CD14-positive monocyte (primary cell): ENCODE data around the gene AP4E1. TPM values are rescaled to one million over a fixed set of nuclear protein-coding genes. Genes with fewer than 3 reads are reported as not detected.

ENCODE experiments used
- DNase-seq, 3 donors: peaks; one replicate each; pipeline ENCODE4 v3.0.0-alpha.2; 2011 to 2022
- H2AFZ ChIP-seq: 2 replicates; pipeline ENCODE4 v1.6.0; 2012; ENCODE audit warnings: mild to moderate bottlenecking, low read depth, low read length, inconsistent platforms; ENCODE audit not compliant: insufficient read depth, poor library complexity, severe bottlenecking
- H3K27ac ChIP-seq, 2 donors: 1 replicate in 1 of 2; 2 replicates in 1 of 2; pipeline ENCODE4 v1.5.1; 2012 to 2013; ENCODE audit warnings: low read length in 2 of 2, control low read depth in 1 of 2, inconsistent platforms in 1 of 2, low read depth in 1 of 2, mild to moderate bottlenecking in 1 of 2
- H3K27me3 ChIP-seq, 2 donors: one replicate each; pipeline versions ENCODE4 v1.6.0 to v1.6.1; 2011 to 2013; ENCODE audit warnings: low read length in 2 of 2; ENCODE audit not compliant: control insufficient read depth in 2 of 2, insufficient read depth in 2 of 2
- H3K36me3 ChIP-seq, 2 donors: replicated peaks in 1 of 2; 1 replicate in 1 of 2; 2 replicates in 1 of 2; pipeline versions ENCODE4 v1.5.1 to v1.6.1; 2012 to 2013; ENCODE audit warnings: low read length in 2 of 2, control low read depth in 1 of 2, inconsistent platforms in 1 of 2, mild to moderate bottlenecking in 1 of 2; ENCODE audit not compliant: insufficient read depth in 2 of 2, control insufficient read depth in 1 of 2
- H3K4me1 ChIP-seq, 2 donors: 1 replicate in 1 of 2; 2 replicates in 1 of 2; pipeline versions ENCODE4 v1.5.1 to v1.6.1; 2012 to 2013; ENCODE audit warnings: low read length in 2 of 2, control low read depth in 1 of 2, inconsistent platforms in 1 of 2, mild to moderate bottlenecking in 1 of 2, moderate library complexity in 1 of 2; ENCODE audit not compliant: insufficient read depth in 2 of 2, control insufficient read depth in 1 of 2
- H3K4me2 ChIP-seq: replicated peaks from 2 replicates; pipeline ENCODE3; 2012; ENCODE audit warnings: low read length, moderate library complexity, mild to moderate bottlenecking; ENCODE audit not compliant: poor library complexity, severe bottlenecking; ENCODE audit errors: extremely low read depth
- H3K4me3 ChIP-seq, 3 experiments: fragments of 200-600 bp in 1 of 3; sonication (generic) in 1 of 3; replicated peaks in 1 of 3; 1 replicate in 2 of 3; 2 replicates in 1 of 3; pipeline ENCODE4 v1.5.1; 2011 to 2013; ENCODE audit warnings: low read length in 3 of 3, mild to moderate bottlenecking in 3 of 3, control low read depth in 2 of 3, low read depth in 2 of 3, inconsistent platforms in 1 of 3, moderate library complexity in 1 of 3
- H3K79me2 ChIP-seq: 2 replicates; pipeline ENCODE4 v1.6.0; 2012; ENCODE audit warnings: mild to moderate bottlenecking, control low read depth, inconsistent platforms, low read length, moderate library complexity; ENCODE audit not compliant: insufficient read depth
- H3K9ac ChIP-seq: 2 replicates; pipeline ENCODE4 v1.6.0; 2017; ENCODE audit warnings: low read length, mild to moderate bottlenecking; ENCODE audit not compliant: insufficient read depth, poor library complexity, severe bottlenecking
- H3K9me3 ChIP-seq, 2 donors: replicated peaks in 1 of 2; 1 replicate in 1 of 2; 2 replicates in 1 of 2; pipeline versions ENCODE4 v1.5.1 to v1.6.1; 2012 to 2013; ENCODE audit warnings: low read length in 2 of 2, control low read depth in 1 of 2; ENCODE audit not compliant: control insufficient read depth in 1 of 2, insufficient read depth in 1 of 2
- H4K20me1 ChIP-seq: 2 replicates; pipeline ENCODE4 v1.6.0; 2012; ENCODE audit warnings: mild to moderate bottlenecking, low read length, control low read depth, moderate library complexity; ENCODE audit not compliant: insufficient read depth
- H3K27ac Mint-ChIP-seq, 7 donors: one replicate each; pipeline ENCODE4 v1.8.0; 2020; ENCODE audit warnings: mild to moderate bottlenecking in 7 of 7, mixed read lengths in 7 of 7, moderate library complexity in 6 of 7, inconsistent platforms in 2 of 7
- H3K27me3 Mint-ChIP-seq, 3 donors: one replicate each; pipeline ENCODE4 v1.8.0; 2021 to 2022; ENCODE audit warnings: low read depth in 3 of 3, mild to moderate bottlenecking in 3 of 3, mixed read lengths in 3 of 3, moderate library complexity in 3 of 3, inconsistent platforms in 1 of 3
- H3K36me3 Mint-ChIP-seq, 2 donors: one replicate each; pipeline ENCODE4 v1.8.0; 2020; ENCODE audit warnings: mixed read lengths in 2 of 2, inconsistent platforms in 1 of 2, mild to moderate bottlenecking in 1 of 2
- H3K4me1 Mint-ChIP-seq: one replicate; pipeline ENCODE4 v1.8.0; 2020; ENCODE audit warnings: mild to moderate bottlenecking, mixed read lengths
- H3K4me3 Mint-ChIP-seq, 2 donors: one replicate each; pipeline ENCODE4 v1.8.0; 2020; ENCODE audit warnings: mild to moderate bottlenecking in 2 of 2, mixed read lengths in 2 of 2, moderate library complexity in 1 of 2
- H3K9me3 Mint-ChIP-seq, 7 donors: one replicate each; pipeline ENCODE4 v1.8.0; 2020 to 2022; ENCODE audit warnings: mixed read lengths in 7 of 7, mild to moderate bottlenecking in 6 of 7, moderate library complexity in 6 of 7, inconsistent platforms in 2 of 7
- WGBS: methylation state at CpG from one replicate; pipeline ENCODE4 v1.1.5; 2013; ENCODE audit warnings: missing lambda C conversion rate; ENCODE audit not compliant: insufficient coverage; 5-methylcytosine and 5-hydroxymethylcytosine counted together
- intact Hi-C, 2 donors: fragments of 100-400 bp; cut with micrococcal nuclease; formaldehyde crosslinking; loops; one replicate each; pipeline versions ENCODE4 v1.15.0 to v1.15.1; 2023
- polyA plus RNA-seq, 3 donors: library from polyadenylated mRNA; depleted of rRNA in 1 of 3; unstranded in 2 of 3; stranded (reverse) in 1 of 3; fragments of 300-500 nt in 2 of 3; fragments of >200 nt in 1 of 3; fragmentation: Illumina TruSeq in 2 of 3; gene quantifications; 1 replicate in 2 of 3; 2 replicates in 1 of 3; pipeline ENCODE4 v1.2.3, GENCODE V29; 2012 to 2021
- TF ChIP-seq, protein P1 (sequence below): fragments of 200-600 bp; IDR thresholded peaks from one replicate; pipeline ENCODE4 v1.8.0; 2022; ENCODE audit warnings: antibody characterized with exemption, mild to moderate bottlenecking

AP4E1 gene
- polyA plus RNA-seq, 3 donors: 4.1 to 7.7 (median 5.3) TPM

DNA sequence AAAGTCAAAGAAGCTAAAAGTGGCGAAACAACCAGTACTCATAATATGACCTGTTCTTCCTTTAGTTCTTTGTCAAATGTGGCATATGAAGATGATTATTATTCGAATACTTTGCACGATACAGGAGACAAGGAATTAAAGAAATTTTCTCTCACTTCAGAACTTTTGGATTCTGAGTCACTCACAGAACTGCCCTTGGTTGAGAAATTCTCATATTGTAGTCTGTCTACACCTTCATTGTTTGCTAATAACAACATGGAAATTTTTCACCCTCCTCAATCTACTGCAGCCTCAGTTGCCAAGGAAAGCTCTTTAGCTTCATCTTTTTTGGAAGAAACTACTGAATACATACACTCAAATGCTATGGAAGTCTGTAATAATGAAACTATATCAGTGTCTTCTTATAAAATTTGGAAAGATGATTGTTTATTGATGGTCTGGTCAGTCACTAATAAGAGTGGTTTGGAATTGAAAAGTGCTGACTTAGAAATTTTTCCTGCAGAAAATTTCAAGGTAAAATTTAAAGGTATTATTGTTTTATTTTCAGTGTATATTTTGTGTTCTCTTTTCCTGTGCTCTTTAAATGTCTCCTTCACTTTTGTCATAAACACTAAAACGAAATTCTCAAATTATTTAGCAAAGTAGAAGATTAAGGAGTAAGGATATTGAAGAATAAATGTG, 89.0 kb downstream of the AP4E1 start:
- H3K4me1 ChIP-seq: no peaks in the 10 kb centered on the region
- TF ChIP-seq, protein P1, sequence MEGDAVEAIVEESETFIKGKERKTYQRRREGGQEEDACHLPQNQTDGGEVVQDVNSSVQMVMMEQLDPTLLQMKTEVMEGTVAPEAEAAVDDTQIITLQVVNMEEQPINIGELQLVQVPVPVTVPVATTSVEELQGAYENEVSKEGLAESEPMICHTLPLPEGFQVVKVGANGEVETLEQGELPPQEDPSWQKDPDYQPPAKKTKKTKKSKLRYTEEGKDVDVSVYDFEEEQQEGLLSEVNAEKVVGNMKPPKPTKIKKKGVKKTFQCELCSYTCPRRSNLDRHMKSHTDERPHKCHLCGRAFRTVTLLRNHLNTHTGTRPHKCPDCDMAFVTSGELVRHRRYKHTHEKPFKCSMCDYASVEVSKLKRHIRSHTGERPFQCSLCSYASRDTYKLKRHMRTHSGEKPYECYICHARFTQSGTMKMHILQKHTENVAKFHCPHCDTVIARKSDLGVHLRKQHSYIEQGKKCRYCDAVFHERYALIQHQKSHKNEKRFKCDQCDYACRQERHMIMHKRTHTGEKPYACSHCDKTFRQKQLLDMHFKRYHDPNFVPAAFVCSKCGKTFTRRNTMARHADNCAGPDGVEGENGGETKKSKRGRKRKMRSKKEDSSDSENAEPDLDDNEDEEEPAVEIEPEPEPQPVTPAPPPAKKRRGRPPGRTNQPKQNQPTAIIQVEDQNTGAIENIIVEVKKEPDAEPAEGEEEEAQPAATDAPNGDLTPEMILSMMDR: no peak
- no peaks in the 10 kb centered on the region for H3K9me3 ChIP-seq
- peaks cover 74 to 79% of the 10 kb centered on the region in 2 donors for H3K36me3 Mint-ChIP-seq
- no peak overlapping the region for H3K4me2 ChIP-seq
- DNase-seq: no peak
- H3K27me3 Mint-ChIP-seq: no peaks in the 10 kb centered on the region
- no peak overlapping the region for H3K4me3 ChIP-seq
- no peaks in the 10 kb centered on the region for H3K4me1 Mint-ChIP-seq
- no peaks in the 10 kb centered on the region for H3K27me3 ChIP-seq
- no CpG with 5 or more reads among the region's 4 CpGs for WGBS
- H2AFZ ChIP-seq: no peak overlapping the region
- H3K27ac ChIP-seq: no peak overlapping the region
- no peaks in the 10 kb centered on the region for H4K20me1 ChIP-seq
- H3K9me3 Mint-ChIP-seq: no peaks in the 10 kb centered on the region
- H3K36me3 ChIP-seq: peaks cover 49 to 95% of the 10 kb centered on the region in 2 donors
- intact Hi-C loops: no loop called here
- no peak overlapping the region for H3K27ac Mint-ChIP-seq
- H3K79me2 ChIP-seq: no peaks in the 10 kb centered on the region
- H3K4me3 Mint-ChIP-seq: no peak overlapping the region
- H3K9ac ChIP-seq: no peak overlapping the region

DNA sequence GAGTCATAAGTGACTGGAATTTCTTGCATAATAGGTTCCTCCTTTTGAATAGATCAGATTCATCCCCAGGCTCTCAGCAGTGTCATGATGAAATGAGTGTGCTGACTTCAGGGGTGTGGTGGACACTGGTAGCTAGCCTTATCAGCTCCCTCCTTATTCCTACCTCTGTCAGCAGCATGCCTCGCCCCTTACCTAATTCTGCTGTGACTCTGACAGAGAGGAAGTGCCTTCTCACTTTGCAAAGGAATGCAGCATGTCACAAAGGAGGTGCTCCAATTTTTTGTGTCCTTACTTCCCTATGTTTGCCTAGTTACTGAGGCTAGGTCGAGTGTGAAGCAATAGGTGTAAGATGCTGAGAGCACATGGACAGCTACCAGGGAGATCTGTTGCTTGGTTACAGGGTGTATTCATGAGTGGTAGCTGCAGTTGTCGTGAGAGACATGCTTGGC, 95.6 kb downstream of the AP4E1 start:
- peaks cover 0 to 8% (median 4%) of the 10 kb centered on the region in 7 donors for H3K9me3 Mint-ChIP-seq
- H3K27ac Mint-ChIP-seq: peak overlapping the region; percentile 59 to 90 (median 66)
- Histone ChIP-seq H2AFZ (no peak overlapping the region), H3K27ac (peak overlapping the region in 1 of 2 donors; percentile 59), H4K20me1 (no peaks in the 10 kb centered on the region), H3K9ac (no peak overlapping the region), H3K4me1 (peaks cover 0 to 6% of the 10 kb centered on the region in 2 donors), H3K4me2 (no peak overlapping the region), H3K4me3 (no peak overlapping the region), H3K36me3 (peaks cover 18 to 66% of the 10 kb centered on the region in 2 donors), H3K79me2 (no peaks in the 10 kb centered on the region), H3K27me3 (no peaks in the 10 kb centered on the region), H3K9me3 (peaks cover 0 to 4% of the 10 kb centered on the region in 2 donors)
- peaks cover 59 to 60% of the 10 kb centered on the region in 2 donors for H3K36me3 Mint-ChIP-seq
- TF ChIP-seq, protein P1: no peak
- no peak overlapping the region for H3K4me3 Mint-ChIP-seq
- H3K27me3 Mint-ChIP-seq: no peaks in the 10 kb centered on the region
- WGBS: 93% methylated on average over 2 of the region's 3 CpGs
- H3K4me1 Mint-ChIP-seq: peaks cover 5% of the 10 kb centered on the region
- intact Hi-C loops: no loop called here
- peak; percentile 64 to 76 (median 70) for DNase-seq
